ENCODE results near the gene PNPLA8.

PNPLA8 gene

GRCh38 chr7:108455551-108455997, 70.4 kb downstream of the PNPLA8 start:
- no peak for TF ChIP-seq CTCF (conservative IDR thresholded peaks at IDR 0.05)
- peak overlapping the region; percentile 76 for H3K27ac ChIP-seq

GRCh38 chr7:108454674-108455550, 71.0 kb downstream of the PNPLA8 start:
- no peak for TF ChIP-seq CTCF (conservative IDR thresholded peaks at IDR 0.05)
- peak overlapping the region; percentile 76 for H3K27ac ChIP-seq

- H3K27ac ChIP-seq = peak overlapping the region; percentile 76
- no peak for TF ChIP-seq CTCF (conservative IDR thresholded peaks at IDR 0.05)
These were observed 71.6 kb downstream of the PNPLA8 start for GRCh38 chr7:108454317-108454673.

GRCh38 chr7:108453320-108453719, 72.6 kb downstream of the PNPLA8 start:
- no peak for TF ChIP-seq CTCF (conservative IDR thresholded peaks at IDR 0.05)
- H3K27ac ChIP-seq = no peak overlapping the region

GRCh38 chr7:108452707-108453106, 73.2 kb downstream of the PNPLA8 start:
- no peak overlapping the region for H3K27ac ChIP-seq
- peak; percentile 64 for TF ChIP-seq CTCF (conservative IDR thresholded peaks at IDR 0.05)

- TF ChIP-seq CTCF (conservative IDR thresholded peaks at IDR 0.05) = no peak
- no peak overlapping the region for H3K27ac ChIP-seq
These were observed 74.6 kb downstream of the PNPLA8 start for GRCh38 chr7:108451296-108451848.

- no peak overlapping the region for H3K27ac ChIP-seq
These were observed 75.8 kb downstream of the PNPLA8 start for GRCh38 chr7:108450160-108450559.

More at GRCh38 chr7:108450160-108450559, 75.8 kb downstream of the PNPLA8 start:
- no peak for TF ChIP-seq CTCF (conservative IDR thresholded peaks at IDR 0.05)

Measured in VCaP (cell line).